Esophagus muscularis mucosa (tissue), 4 donors: ENCODE data around the gene LRRC63. TPM values are rescaled to one million over a fixed set of nuclear protein-coding genes. Genes with fewer than 3 reads are reported as not detected.

Source experiments
- DNase-seq: peaks from one replicate; pipeline ENCODE4 v3.0.0-alpha.2; 2017; ENCODE audit errors: extremely low spot score
- H3K27ac ChIP-seq, 4 donors: fragments of 200-600 bp; sonication (generic); replicated peaks in 1 of 4; 1 replicate in 3 of 4; 2 replicates in 1 of 4; pipeline ENCODE4 v1.5.1; 2016 to 2019; ENCODE audit warnings: mild to moderate bottlenecking in 1 of 4
- H3K27me3 ChIP-seq, 4 donors: fragments of 200-600 bp; sonication (generic); one replicate each; pipeline versions ENCODE4 v1.5.1 to v1.6.0; 2016 to 2019
- H3K36me3 ChIP-seq, 4 donors: fragments of 200-600 bp; sonication (generic); one replicate each; pipeline ENCODE4 v1.5.1; 2016 to 2019
- H3K4me1 ChIP-seq, 4 donors: fragments of 200-600 bp; sonication (generic); one replicate each; pipeline ENCODE4 v1.5.1; 2016 to 2019
- H3K4me3 ChIP-seq, 4 donors: fragments of 200-600 bp; sonication (generic); 1 replicate in 2 of 4; 2 replicates in 2 of 4; pipeline ENCODE4 v1.5.1; 2016 to 2019; ENCODE audit warnings: mild to moderate bottlenecking in 4 of 4, moderate library complexity in 1 of 4
- H3K9me3 ChIP-seq, 4 donors: fragments of 200-600 bp; sonication (generic); 1 replicate in 3 of 4; 2 replicates in 1 of 4; pipeline ENCODE4 v1.5.1; 2016 to 2019
- CTCF ChIP-seq, 3 experiments: fragments of 200-600 bp in 2 of 3; fragments of 450-650 bp in 1 of 3; sonication (generic) in 2 of 3; IDR thresholded peaks; one replicate each; pipeline ENCODE4 v1.5.1; 2017 to 2019; ENCODE audit warnings: antibody characterized with exemption in 3 of 3, mild to moderate bottlenecking in 2 of 3, moderate library complexity in 1 of 3
- EP300 ChIP-seq: sonication (generic); formaldehyde crosslinking; IDR thresholded peaks from one replicate; pipeline ENCODE4 v1.6.1; 2017; ENCODE audit warnings: antibody characterized with exemption
- POLR2A ChIP-seq: fragments of 450-650 bp; IDR thresholded peaks from one replicate; pipeline ENCODE4 v1.6.1; 2017; ENCODE audit warnings: antibody characterized with exemption, moderate library complexity, mild to moderate bottlenecking, low read depth
- POLR2AphosphoS5 ChIP-seq, 2 donors: sonication (generic); formaldehyde crosslinking; IDR thresholded peaks; one replicate each; pipeline ENCODE4 v1.6.1; 2017; ENCODE audit warnings: antibody characterized with exemption in 2 of 2
- WGBS: methylation state at CpG from one replicate; pipeline ENCODE4 v1.1.5; 2018; 5-methylcytosine and 5-hydroxymethylcytosine counted together
- intact Hi-C: fragments of 100-400 bp; cut with DNase I; formaldehyde crosslinking; loops from one replicate; pipeline ENCODE4 v1.15.1; 2023
- total RNA-seq, 4 donors: library from RNA; depleted of rRNA; stranded (reverse); fragments of >200 nt; gene quantifications; one replicate each; pipeline versions ENCODE4 v1.1.0 to v1.2.1, GENCODE V29; 2016

Gene LRRC63
- total RNA-seq, 4 donors from 2014 or later: 0.19 TPM; not detected in 3

GRCh38 chr13:46313432-46314257 lies 101.9 kb downstream of the LRRC63 start:
- intact Hi-C loops: no loop called here

GRCh38 chr13:46314587-46314986 lies 102.9 kb downstream of the LRRC63 start:
- no peak overlapping the region for H3K27ac ChIP-seq
- WGBS: 92% methylated on average over 1 of the region's 1 CpG
- intact Hi-C loops: no loop called here

More at GRCh38 chr13:46313432-46314257, 101.9 kb downstream of the LRRC63 start:
- H3K27ac ChIP-seq: no peak overlapping the region
- H3K36me3 ChIP-seq: no peaks in the 10 kb centered on the region
- TF ChIP-seq POLR2AphosphoS5 (IDR thresholded peaks at IDR 0.05) (no peak), EP300 (no peak), POLR2A (no peak), CTCF (IDR thresholded peaks at IDR 0.05) (no peak)
- H3K4me1 ChIP-seq: no peaks in the 10 kb centered on the region
- 82% methylated on average over 6 of the region's 6 CpGs for WGBS
- DNase-seq: no peak
- no peaks in the 10 kb centered on the region for H3K27me3 ChIP-seq
- H3K9me3 ChIP-seq: no peaks in the 10 kb centered on the region
- no peak overlapping the region for H3K4me3 ChIP-seq

GRCh38 chr13:46315036-46315435 lies 103.3 kb downstream of the LRRC63 start:
- Histone ChIP-seq H3K27ac (no peak overlapping the region), H3K4me1 (no peaks in the 10 kb centered on the region), H3K36me3 (no peaks in the 10 kb centered on the region), H3K9me3 (no peaks in the 10 kb centered on the region), H3K27me3 (no peaks in the 10 kb centered on the region), H3K4me3 (no peak overlapping the region)
- intact Hi-C loops: no loop called here
- TF ChIP-seq POLR2AphosphoS5 (IDR thresholded peaks at IDR 0.05) (no peak), CTCF (IDR thresholded peaks at IDR 0.05) (no peak), EP300 (no peak), POLR2A (no peak)
- DNase-seq: no peak

More at GRCh38 chr13:46314587-46314986, 102.9 kb downstream of the LRRC63 start:
- no peak for DNase-seq
- Histone ChIP-seq H3K4me1 (no peaks in the 10 kb centered on the region), H3K27me3 (no peaks in the 10 kb centered on the region), H3K4me3 (no peak overlapping the region), H3K36me3 (no peaks in the 10 kb centered on the region), H3K9me3 (no peaks in the 10 kb centered on the region)
- no peak for TF ChIP-seq POLR2AphosphoS5 (IDR thresholded peaks at IDR 0.05)
- TF ChIP-seq CTCF (IDR thresholded peaks at IDR 0.05): no peak
- no peak for TF ChIP-seq EP300
- no peak for TF ChIP-seq POLR2A

- DNase-seq: no peak
- no peaks in the 10 kb centered on the region for H3K27me3 ChIP-seq
- WGBS: 87% methylated on average over 6 of the region's 6 CpGs
- intact Hi-C loops: no loop called here
- H3K9me3 ChIP-seq: no peaks in the 10 kb centered on the region
- no peak overlapping the region for H3K27ac ChIP-seq
- H3K36me3 ChIP-seq: no peaks in the 10 kb centered on the region
- H3K4me1 ChIP-seq: no peaks in the 10 kb centered on the region
- no peak overlapping the region for H3K4me3 ChIP-seq
- TF ChIP-seq POLR2A: no peak
- TF ChIP-seq POLR2AphosphoS5 (IDR thresholded peaks at IDR 0.05): no peak
- no peak for TF ChIP-seq CTCF (IDR thresholded peaks at IDR 0.05)
- TF ChIP-seq EP300: no peak
Measured at GRCh38 chr13:46315491-46316075, 103.9 kb downstream of the LRRC63 start.
